ENCODE results near the gene RPAIN.

GRCh38 chr17:5379351-5380107, 40.5 kb upstream of the RPAIN start:
- TF ChIP-seq CTCF (conservative IDR thresholded peaks at IDR 0.05; ENCODE audit: low read depth, low read length) (no peak), EZH2 (IDR thresholded peaks at IDR 0.05; ENCODE audit: borderline replicate concordance, low read depth, low read length, poor library complexity, severe bottlenecking) (no peak)

Data from A673 (cell line).